Calu3 (cell line): Measurements from ENCODE around the gene VAC14. TPM values are rescaled to one million over a fixed set of nuclear protein-coding genes. Genes with fewer than 3 reads are reported as not detected.

Experiments
- BruUV-seq: library from RNA; stranded (reverse); fragments of 400-500 nt; replicated peaks from 2 replicates; lab custom pipeline; 2021; lab: Mats Ljungman, UMichigan
- CTCF ChIA-PET: fragments of 300-600 bp; sonication (Branson Sonifier 250); formaldehyde crosslinking; loops from one replicate; lab custom pipeline; 2022; ENCODE audit warnings: antibody characterized with exemption; lab: Charles Lee
- DNase-seq: peaks from one replicate; pipeline ENCODE4 v3.0.0; 2022
- H3K27ac Mint-ChIP-seq: one replicate; pipeline ENCODE4 v1.8.0; 2022; ENCODE audit warnings: mixed read lengths; ENCODE audit not compliant: unreplicated experiment
- H3K27me3 Mint-ChIP-seq: one replicate; pipeline ENCODE4 v1.8.0; 2022; ENCODE audit warnings: mixed read lengths; ENCODE audit not compliant: unreplicated experiment
- H3K36me3 Mint-ChIP-seq: one replicate; pipeline ENCODE4 v1.8.0; 2022; ENCODE audit warnings: mild to moderate bottlenecking, moderate library complexity, mixed read lengths; ENCODE audit not compliant: insufficient read depth, unreplicated experiment
- H3K4me1 Mint-ChIP-seq: one replicate; pipeline ENCODE4 v1.8.0; 2022; ENCODE audit warnings: mild to moderate bottlenecking, low read depth, mixed read lengths; ENCODE audit not compliant: unreplicated experiment
- H3K4me3 Mint-ChIP-seq: one replicate; pipeline ENCODE4 v1.8.0; 2022; ENCODE audit warnings: mild to moderate bottlenecking, low read depth, moderate library complexity, mixed read lengths; ENCODE audit not compliant: unreplicated experiment
- H3K9me3 Mint-ChIP-seq: one replicate; pipeline ENCODE4 v1.8.0; 2022; ENCODE audit warnings: low read depth, mixed read lengths; ENCODE audit not compliant: unreplicated experiment
- CTCF ChIP-seq: fragments of 200-600 bp; IDR thresholded peaks from one replicate; pipeline ENCODE4 v1.8.0; 2022; ENCODE audit warnings: antibody characterized with exemption; ENCODE audit not compliant: unreplicated experiment
- intact Hi-C: fragments of 100-400 bp; cut with micrococcal nuclease; formaldehyde crosslinking; loops from one replicate; pipeline ENCODE4 v1.10.0; 2022; ENCODE audit not compliant: unreplicated experiment
- total RNA-seq: library from RNA; stranded (reverse); gene quantifications from 2 replicates; pipeline ENCODE4 v1.2.3, GENCODE V29; 2022

The VAC14 gene
- total RNA-seq, 1 experiment from 2014 or later = 63.8 TPM

GRCh38 chr16:70734522-70735095 lies 66.3 kb downstream of the VAC14 start:
- Mint-ChIP-seq H3K27me3 (no peaks in the 10 kb centered on the region), H3K27ac (no peak overlapping the region), H3K4me1 (no peaks in the 10 kb centered on the region), H3K4me3 (no peak overlapping the region), H3K9me3 (no peaks in the 10 kb centered on the region), H3K36me3 (peaks cover 10% of the 10 kb centered on the region)
- DNase-seq = no peak
- no TSS peak for BruUV-seq
- intact Hi-C loops = no loop called here
- CTCF ChIA-PET = no interaction called here
- TF ChIP-seq CTCF = no peak

GRCh38 chr16:70730944-70731343 lies 70.0 kb downstream of the VAC14 start:
- no TSS peak for BruUV-seq
- no peaks in the 10 kb centered on the region for H3K4me1 Mint-ChIP-seq
- H3K27me3 Mint-ChIP-seq = no peaks in the 10 kb centered on the region
- H3K36me3 Mint-ChIP-seq = no peaks in the 10 kb centered on the region
- intact Hi-C loops = no loop called here
- no peaks in the 10 kb centered on the region for H3K9me3 Mint-ChIP-seq
- CTCF ChIA-PET = interaction anchor here (0.7 kb wide), 1 partner anchor 883 kb away, joined by 4 read pairs; no protein-coding TSS in a partner anchor
- no peak for DNase-seq
- no peak overlapping the region for H3K27ac Mint-ChIP-seq
- H3K4me3 Mint-ChIP-seq = no peak overlapping the region
- no peak for TF ChIP-seq CTCF

- no peaks in the 10 kb centered on the region for H3K27me3 Mint-ChIP-seq
- CTCF ChIA-PET = interaction anchor here (1.4 kb wide), 1 partner anchor 41 kb away, joined by 4 read pairs; no protein-coding TSS in a partner anchor
- intact Hi-C loops = no loop called here
- TF ChIP-seq CTCF = no peak
- H3K27ac Mint-ChIP-seq = no peak overlapping the region
- no peaks in the 10 kb centered on the region for H3K9me3 Mint-ChIP-seq
- DNase-seq = no peak
- BruUV-seq = no TSS peak
- H3K4me3 Mint-ChIP-seq = no peak overlapping the region
- no peaks in the 10 kb centered on the region for H3K36me3 Mint-ChIP-seq
- no peaks in the 10 kb centered on the region for H3K4me1 Mint-ChIP-seq
These were observed 70.9 kb downstream of the VAC14 start for GRCh38 chr16:70730031-70730430.

GRCh38 chr16:70729292-70729691 lies 71.7 kb downstream of the VAC14 start:
- CTCF ChIA-PET = interaction anchor here (1.4 kb wide), 1 partner anchor 42 kb away, joined by 4 read pairs; no protein-coding TSS in a partner anchor
- H3K4me3 Mint-ChIP-seq = no peak overlapping the region
- H3K27me3 Mint-ChIP-seq = no peaks in the 10 kb centered on the region
- no peaks in the 10 kb centered on the region for H3K4me1 Mint-ChIP-seq
- no peaks in the 10 kb centered on the region for H3K36me3 Mint-ChIP-seq
- no peak for DNase-seq
- H3K9me3 Mint-ChIP-seq = no peaks in the 10 kb centered on the region
- intact Hi-C loops = no loop called here
- BruUV-seq = no TSS peak
- no peak for TF ChIP-seq CTCF
- no peak overlapping the region for H3K27ac Mint-ChIP-seq
